ENCODE measurements around the gene IRF3.

The IRF3 gene

GRCh38 chr19:49666120-49666444 lies 425 bp upstream of the IRF3 start:
- H3K4me1 ChIP-seq (ENCODE audit: insufficient read depth, low read length, severe bottlenecking), result peaks cover 23% of the 10 kb centered on the region
- H3K9ac ChIP-seq (ENCODE audit: low read length), result peak overlapping the region; percentile 91
- no peak overlapping the region for H2AFZ ChIP-seq (ENCODE audit: low read length)
- peak overlapping the region; percentile 80 for H3K4me2 ChIP-seq (ENCODE audit: low read length)
- H3K27me3 ChIP-seq (ENCODE audit: insufficient read depth, low read length), result no peaks in the 10 kb centered on the region
- H3K36me3 ChIP-seq (ENCODE audit: insufficient read depth, low read length), result peaks cover 45% of the 10 kb centered on the region
- H3K9me2 ChIP-seq (ENCODE audit: low read depth, low read length), result no peaks in the 10 kb centered on the region
- peak overlapping the region; percentile 83 for H3K27ac ChIP-seq (ENCODE audit: low read depth, low read length, poor library complexity, severe bottlenecking)
- 0 out of 2 replicates have a peak, but pooled peaks cover 5% of the 10 kb centered on the region for H3K79me2 ChIP-seq (ENCODE audit: insufficient read depth, low read length)
- no peaks in the 10 kb centered on the region for H4K20me1 ChIP-seq (ENCODE audit: insufficient read depth, low read length)
- H3K4me3 ChIP-seq (ENCODE audit: low read depth, low read length, poor library complexity, severe bottlenecking), result peak overlapping the region; percentile 83
- H3K9me3 ChIP-seq (ENCODE audit: low read length), result no peaks in the 10 kb centered on the region
- TF ChIP-seq EZH2 (IDR thresholded peaks at IDR 0.05; ENCODE audit: borderline replicate concordance, low read length) (no peak), CTCF (IDR thresholded peaks at IDR 0.05; ENCODE audit: low read length) (no peak)
- no peaks in the 10 kb centered on the region for H3F3A ChIP-seq (ENCODE audit: insufficient read depth, low read length)

GRCh38 chr19:49665036-49665350 lies 664 bp downstream of the IRF3 start:
- H3K36me3 ChIP-seq (ENCODE audit: insufficient read depth, low read length), result peaks cover 49% of the 10 kb centered on the region
- no peak overlapping the region for H2AFZ ChIP-seq (ENCODE audit: low read length)

GRCh38 chr19:49664171-49665035 lies 1.3 kb downstream of the IRF3 start:
- TF ChIP-seq CTCF (IDR thresholded peaks at IDR 0.05; ENCODE audit: low read length), result no peak
- no peak for TF ChIP-seq EZH2 (IDR thresholded peaks at IDR 0.05; ENCODE audit: borderline replicate concordance, low read length)
- Histone ChIP-seq H3K27ac (ENCODE audit: low read depth, low read length, poor library complexity, severe bottlenecking) (peak overlapping the region; percentile 83), H3K4me2 (ENCODE audit: low read length) (peak overlapping the region; percentile 80), H2AFZ (ENCODE audit: low read length) (no peak overlapping the region), H3K4me1 (ENCODE audit: insufficient read depth, low read length, severe bottlenecking) (peaks cover 23% of the 10 kb centered on the region), H4K20me1 (ENCODE audit: insufficient read depth, low read length) (no peaks in the 10 kb centered on the region), H3K27me3 (ENCODE audit: insufficient read depth, low read length) (no peaks in the 10 kb centered on the region), H3K9me2 (ENCODE audit: low read depth, low read length) (no peaks in the 10 kb centered on the region), H3K4me3 (ENCODE audit: low read depth, low read length, poor library complexity, severe bottlenecking) (peak overlapping the region; percentile 83), H3K36me3 (ENCODE audit: insufficient read depth, low read length) (peaks cover 50% of the 10 kb centered on the region), H3K79me2 (ENCODE audit: insufficient read depth, low read length) (0 out of 2 replicates have a peak, but pooled peaks cover 5% of the 10 kb centered on the region), H3K9me3 (ENCODE audit: low read length) (no peaks in the 10 kb centered on the region), H3K9ac (ENCODE audit: low read length) (peak overlapping the region; percentile 91), H3F3A (ENCODE audit: insufficient read depth, low read length) (no peaks in the 10 kb centered on the region)

More at GRCh38 chr19:49665036-49665350, 664 bp downstream of the IRF3 start:
- H3F3A ChIP-seq (ENCODE audit: insufficient read depth, low read length), result no peaks in the 10 kb centered on the region
- H3K27ac ChIP-seq (ENCODE audit: low read depth, low read length, poor library complexity, severe bottlenecking), result peak overlapping the region; percentile 83
- H3K4me1 ChIP-seq (ENCODE audit: insufficient read depth, low read length, severe bottlenecking), result peaks cover 23% of the 10 kb centered on the region
- H3K9ac ChIP-seq (ENCODE audit: low read length), result peak overlapping the region; percentile 91
- H3K27me3 ChIP-seq (ENCODE audit: insufficient read depth, low read length), result no peaks in the 10 kb centered on the region
- 0 out of 2 replicates have a peak, but pooled peaks cover 5% of the 10 kb centered on the region for H3K79me2 ChIP-seq (ENCODE audit: insufficient read depth, low read length)
- H3K9me3 ChIP-seq (ENCODE audit: low read length), result no peaks in the 10 kb centered on the region
- peak overlapping the region; percentile 80 for H3K4me2 ChIP-seq (ENCODE audit: low read length)
- TF ChIP-seq EZH2 (IDR thresholded peaks at IDR 0.05; ENCODE audit: borderline replicate concordance, low read length), result no peak
- peak overlapping the region; percentile 83 for H3K4me3 ChIP-seq (ENCODE audit: low read depth, low read length, poor library complexity, severe bottlenecking)
- H4K20me1 ChIP-seq (ENCODE audit: insufficient read depth, low read length), result no peaks in the 10 kb centered on the region
- H3K9me2 ChIP-seq (ENCODE audit: low read depth, low read length), result no peaks in the 10 kb centered on the region

Data from OCI-LY1 (cell line).